HEK293T (cell line): Measurements from ENCODE around the gene AHNAK2.

Experiments
- ARNT ChIP-seq: fragments of 450-650 bp; IDR thresholded peaks from 2 replicates; pipeline ENCODE4 v1.6.1; 2017; ENCODE audit warnings: mild to moderate bottlenecking
- BHLHE40 ChIP-seq: fragments of 450-650 bp; IDR thresholded peaks from 2 replicates; pipeline ENCODE4 v1.6.1; 2016; ENCODE audit warnings: mild to moderate bottlenecking, moderate library complexity, borderline replicate concordance
- ELF4 ChIP-seq: fragments of 450-650 bp; IDR thresholded peaks from 2 replicates; pipeline ENCODE4 v1.6.1; 2017; ENCODE audit warnings: antibody characterized with exemption
- FOXA1 ChIP-seq: fragments of 450-650 bp; IDR thresholded peaks from 2 replicates; pipeline ENCODE4 v1.6.1; 2016; ENCODE audit warnings: mild to moderate bottlenecking
- FOXK2 ChIP-seq: fragments of 450-650 bp; IDR thresholded peaks from 2 replicates; pipeline ENCODE4 v1.6.1; 2016; ENCODE audit warnings: mild to moderate bottlenecking
- FOXM1 ChIP-seq: fragments of 450-650 bp; IDR thresholded peaks from 2 replicates; pipeline ENCODE4 v1.6.1; 2017; ENCODE audit warnings: mild to moderate bottlenecking, borderline replicate concordance
- L3MBTL2 ChIP-seq: fragments of 450-650 bp; conservative IDR thresholded peaks from 2 replicates; pipeline ENCODE4 v1.6.1; 2016; ENCODE audit warnings: mild to moderate bottlenecking
- NFRKB ChIP-seq: fragments of 450-650 bp; IDR thresholded peaks from 2 replicates; pipeline ENCODE4 v1.6.1; 2016; ENCODE audit warnings: mild to moderate bottlenecking, moderate library complexity
- SUZ12 ChIP-seq: fragments of 450-650 bp; IDR thresholded peaks from 2 replicates; pipeline ENCODE4 v1.6.1; 2016; ENCODE audit warnings: mild to moderate bottlenecking
- TARDBP ChIP-seq: fragments of 450-650 bp; IDR thresholded peaks from 2 replicates; pipeline ENCODE4 v1.6.1; 2016
- ZNF384 ChIP-seq: fragments of 450-650 bp; IDR thresholded peaks from 2 replicates; pipeline ENCODE4 v1.6.1; 2016

DNA sequence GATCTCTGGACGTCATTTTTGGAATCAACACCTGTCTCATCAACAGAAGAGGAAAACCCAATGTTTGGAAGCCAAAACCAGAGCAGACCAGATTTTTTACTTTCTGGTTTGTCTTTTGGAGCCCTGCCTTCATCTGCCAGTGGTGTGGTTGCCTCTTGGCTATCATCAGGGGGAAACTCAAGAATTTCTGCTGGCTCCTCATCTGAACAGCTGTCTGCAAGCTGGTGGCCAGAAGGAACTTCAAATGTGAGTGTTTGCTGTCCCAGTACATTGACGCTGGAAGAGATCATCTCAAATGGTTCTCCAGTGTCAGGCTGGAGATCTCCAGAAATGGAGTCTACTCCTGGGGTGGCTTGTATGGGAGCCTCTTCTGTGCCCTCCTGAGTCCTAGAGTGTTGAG lies 39.7 kb downstream of the AHNAK2 start:
- TF ChIP-seq NFRKB (no peak), BHLHE40 (no peak), FOXM1 (no peak), L3MBTL2 (no peak), TARDBP (no peak), FOXK2 (no peak), ARNT (no peak), FOXA1 (no peak), ZNF384 (no peak), ELF4 (no peak), SUZ12 (no peak)
